Endothelial cell of umbilical vein (primary cell): ENCODE measurements around the gene AUTS2. TPM values are rescaled to one million over a fixed set of nuclear protein-coding genes. Genes with fewer than 3 reads are reported as not detected.

Source experiments
- BruUV-seq: library from RNA; stranded (reverse); fragments of 400-500 nt; replicated peaks from 2 replicates; lab custom pipeline; 2021; lab: Mats Ljungman, UMichigan
- CTCF ChIA-PET: fragments of 300-600, 350-600 bp; sonication (Branson Sonifier 250); formaldehyde crosslinking; loops from one replicate; lab custom pipeline; 2021; ENCODE audit warnings: antibody characterized with exemption, inconsistent platforms; lab: Charles Lee
- POLR2A ChIA-PET: fragments of 300-600, 350-600 bp; sonication (Branson Sonifier 250); formaldehyde crosslinking; loops from one replicate; lab custom pipeline; 2021; ENCODE audit warnings: antibody characterized with exemption, inconsistent platforms; lab: Charles Lee
- DNase-seq: peaks from one replicate; pipeline ENCODE4 v3.0.0-alpha.2; 2011; ENCODE audit warnings: low read depth, low spot score
- FAIRE-seq: peaks from 2 replicates; lab custom pipeline; 2011; peaks lifted over from hg19 to GRCh38; lab: Jason Lieb, UNC
- H2AFZ ChIP-seq: 2 replicates; pipeline ENCODE4 v1.6.0; 2012; ENCODE audit warnings: low read depth, low read length, control low read depth, inconsistent platforms
- H3K27ac ChIP-seq: 2 replicates; pipeline ENCODE4 v1.5.1; 2011; ENCODE audit warnings: low read depth, mild to moderate bottlenecking, control low read depth, low read length, moderate library complexity; ENCODE audit not compliant: insufficient read depth
- H3K27me3 ChIP-seq, 2 experiments: 2 replicates each; pipeline versions ENCODE4 v1.6.0 to v1.6.1; 2011; ENCODE audit warnings: low read length in 2 of 2, mixed read lengths in 1 of 2; ENCODE audit not compliant: control insufficient read depth in 2 of 2, insufficient read depth in 2 of 2
- H3K36me3 ChIP-seq, 2 experiments: 2 replicates in 1 of 2; 3 replicates in 1 of 2; pipeline ENCODE4 v1.5.1; 2011; ENCODE audit warnings: low read length in 2 of 2, mild to moderate bottlenecking in 1 of 2, moderate library complexity in 1 of 2; ENCODE audit not compliant: control insufficient read depth in 2 of 2, insufficient read depth in 2 of 2; ENCODE audit errors: extremely low read depth in 1 of 2
- H3K4me1 ChIP-seq: 3 replicates; pipeline ENCODE4 v1.5.1; 2011; ENCODE audit warnings: mild to moderate bottlenecking, low read length; ENCODE audit not compliant: control insufficient read depth, insufficient read depth; ENCODE audit errors: extremely low read depth
- H3K4me2 ChIP-seq: 2 replicates; pipeline ENCODE4 v1.6.1; 2011; ENCODE audit warnings: low read length, control low read depth, mixed read lengths; ENCODE audit not compliant: insufficient read depth
- H3K4me3 ChIP-seq, 3 experiments: fragments of 200-600 bp in 1 of 3; sonication (generic), shearing (Covaris generic) in 1 of 3; replicated peaks in 1 of 3; 2 replicates each; pipeline ENCODE4 v1.5.1; 2011 to 2016; ENCODE audit warnings: control low read depth in 3 of 3, low read length in 3 of 3, mild to moderate bottlenecking in 2 of 3, inconsistent platforms in 1 of 3, low read depth in 1 of 3, moderate library complexity in 1 of 3; ENCODE audit not compliant: insufficient read depth in 1 of 3
- H3K79me2 ChIP-seq: 2 replicates; pipeline ENCODE4 v1.6.0; 2012; ENCODE audit warnings: low read length, inconsistent platforms; ENCODE audit not compliant: control insufficient read depth, insufficient read depth
- H3K9ac ChIP-seq: replicated peaks from 2 replicates; pipeline ENCODE3; 2011; ENCODE audit warnings: low read length, control low read depth; ENCODE audit not compliant: insufficient read depth; ENCODE audit errors: extremely low read depth
- H3K9me1 ChIP-seq: replicated peaks from 3 replicates; pipeline ENCODE4 v1.6.0; 2011; ENCODE audit warnings: mild to moderate bottlenecking, low read length; ENCODE audit not compliant: control insufficient read depth, insufficient read depth; ENCODE audit errors: extremely low read depth
- H3K9me3 ChIP-seq: replicated peaks from 2 replicates; pipeline ENCODE4 v1.5.1; 2012; ENCODE audit warnings: low read length, inconsistent platforms; ENCODE audit not compliant: control insufficient read depth, insufficient read depth
- H4K20me1 ChIP-seq: replicated peaks from 2 replicates; pipeline ENCODE3; 2011; ENCODE audit warnings: mild to moderate bottlenecking, low read length; ENCODE audit not compliant: control insufficient read depth, insufficient read depth; ENCODE audit errors: extremely low read depth
- EZH2 ChIP-seq: IDR thresholded peaks from 2 replicates; pipeline ENCODE4 v1.6.1; 2012; ENCODE audit warnings: borderline replicate concordance, low read depth, mild to moderate bottlenecking, moderate library complexity, low read length, inconsistent platforms; ENCODE audit not compliant: severe bottlenecking
- FOS ChIP-seq: IDR thresholded peaks from 2 replicates; pipeline ENCODE4 v1.6.1; 2011; ENCODE audit warnings: mild to moderate bottlenecking, low read length, moderate library complexity, borderline replicate concordance; ENCODE audit not compliant: insufficient read depth
- GATA2 ChIP-seq: IDR thresholded peaks from 2 replicates; pipeline ENCODE4 v1.7.0; 2011; ENCODE audit warnings: low read depth, mild to moderate bottlenecking, moderate library complexity, mixed read lengths, low read length; ENCODE audit not compliant: insufficient read length, insufficient read depth
- JUN ChIP-seq: IDR thresholded peaks from 2 replicates; pipeline ENCODE4 v1.6.1; 2011; ENCODE audit warnings: borderline replicate concordance, low read depth; ENCODE audit not compliant: insufficient read length, insufficient read depth
- MYC ChIP-seq: IDR thresholded peaks from one replicate; pipeline ENCODE4 v1.6.1; 2011; ENCODE audit warnings: mild to moderate bottlenecking, low read depth, low read length
- POLR2A ChIP-seq: IDR thresholded peaks from 2 replicates; pipeline ENCODE4 v1.6.1; 2012; ENCODE audit warnings: low read depth, mild to moderate bottlenecking, control low read depth, low read length
- POLR2AphosphoS5 ChIP-seq: IDR thresholded peaks from 2 replicates; pipeline ENCODE4 v1.6.1; 2012; ENCODE audit warnings: low read depth, mild to moderate bottlenecking, control low read depth, low read length, moderate library complexity; ENCODE audit not compliant: insufficient read depth
- dilution Hi-C: fragments of 300-500 bp; cut with MboI; formaldehyde crosslinking; loops from one replicate; pipeline ENCODE4 v1.15.0; 2019; ENCODE audit warnings: low sequenced_read_pairs; ENCODE audit not compliant: extremely low pct_ligation_motif_present
- intact Hi-C: fragments of 100-400 bp; cut with micrococcal nuclease; formaldehyde crosslinking; loops from one replicate; pipeline ENCODE4 v1.10.0; 2022
- polyA plus RNA-seq, 4 experiments: library from polyadenylated mRNA; depleted of rRNA in 3 of 4; stranded (reverse) in 3 of 4; unstranded in 1 of 4; fragments of >200 nt; gene quantifications; 2 replicates each; pipeline versions ENCODE4 v1.2.1 to v1.2.3, GENCODE V29; 2011 to 2012; ENCODE audit warnings: missing spikeins in 1 of 4
- total RNA-seq: library from RNA; stranded (reverse); gene quantifications from 2 replicates; pipeline ENCODE4 v1.2.3, GENCODE V29; 2021
- TF ChIP-seq, protein P1 (sequence below), 2 donors: IDR thresholded peaks; 1 replicate in 1 of 2; 2 replicates in 1 of 2; pipeline ENCODE4 v1.5.1; 2011; ENCODE audit warnings: low read length in 2 of 2, mild to moderate bottlenecking in 2 of 2, moderate library complexity in 2 of 2, control low read depth in 1 of 2, inconsistent platforms in 1 of 2, low read depth in 1 of 2; ENCODE audit not compliant: insufficient read depth in 1 of 2; ENCODE audit errors: extremely low read depth in 1 of 2
- TF ChIP-seq, protein P2 (sequence below): IDR thresholded peaks from 2 replicates; pipeline ENCODE4 v1.6.1; 2011; ENCODE audit not compliant: insufficient read depth, insufficient read length

The AUTS2 gene
- total and polyA plus RNA-seq, 2 donors (not counting 3 experiments of a cell fraction or from before 2014, with no cell fraction given) = 0.59 to 8.0 TPM

DNA sequence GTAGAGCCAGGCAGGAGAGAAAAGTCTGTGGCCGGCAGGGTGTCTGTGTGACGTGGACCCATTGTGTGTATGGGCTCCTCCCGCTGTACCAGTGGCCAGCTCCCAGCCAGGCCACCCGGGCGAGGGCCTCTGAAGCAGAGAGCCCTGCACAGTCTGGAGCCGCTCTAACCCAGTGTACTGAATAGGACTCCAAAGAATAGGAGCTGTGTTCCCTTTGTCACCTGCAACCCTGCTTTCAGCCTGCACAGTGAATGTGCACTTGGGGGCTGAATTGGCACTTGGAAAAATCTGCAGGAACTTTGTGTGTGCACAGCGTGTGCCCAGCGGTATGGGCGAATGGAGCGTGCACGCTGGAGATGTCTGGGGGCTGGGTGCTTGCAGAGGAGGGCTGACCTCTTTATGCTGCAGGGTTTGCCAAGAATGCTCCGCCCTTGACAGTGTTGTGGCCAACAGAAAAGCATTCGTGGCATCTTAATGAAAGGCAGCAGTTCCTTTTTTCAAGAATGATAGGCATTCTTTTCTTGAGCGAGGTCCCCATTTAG lies 216.2 kb downstream of the AUTS2 start:
- Histone ChIP-seq H3K27ac (no peak overlapping the region), H3K4me2 (no peak overlapping the region), H3K79me2 (no peaks in the 10 kb centered on the region), H4K20me1 (no peaks in the 10 kb centered on the region), H2AFZ (no peak overlapping the region), H3K27me3 (no peaks in the 10 kb centered on the region), H3K4me1 (no peaks in the 10 kb centered on the region), H3K4me3 (no peak overlapping the region), H3K9me1 (no peaks in the 10 kb centered on the region), H3K36me3 (no peaks in the 10 kb centered on the region), H3K9ac (no peak overlapping the region), H3K9me3 (no peaks in the 10 kb centered on the region)
- BruUV-seq = no TSS peak
- dilution Hi-C loops = no loop called here
- ChIA-PET POLR2A (no interaction called here), CTCF (no interaction called here)
- DNase-seq = no peak
- FAIRE-seq = no peak
- TF ChIP-seq POLR2A (no peak), GATA2 (no peak), MYC (no peak), FOS (no peak), EZH2 (no peak), POLR2AphosphoS5 (no peak), JUN (no peak)
- TF ChIP-seq, protein P1, sequence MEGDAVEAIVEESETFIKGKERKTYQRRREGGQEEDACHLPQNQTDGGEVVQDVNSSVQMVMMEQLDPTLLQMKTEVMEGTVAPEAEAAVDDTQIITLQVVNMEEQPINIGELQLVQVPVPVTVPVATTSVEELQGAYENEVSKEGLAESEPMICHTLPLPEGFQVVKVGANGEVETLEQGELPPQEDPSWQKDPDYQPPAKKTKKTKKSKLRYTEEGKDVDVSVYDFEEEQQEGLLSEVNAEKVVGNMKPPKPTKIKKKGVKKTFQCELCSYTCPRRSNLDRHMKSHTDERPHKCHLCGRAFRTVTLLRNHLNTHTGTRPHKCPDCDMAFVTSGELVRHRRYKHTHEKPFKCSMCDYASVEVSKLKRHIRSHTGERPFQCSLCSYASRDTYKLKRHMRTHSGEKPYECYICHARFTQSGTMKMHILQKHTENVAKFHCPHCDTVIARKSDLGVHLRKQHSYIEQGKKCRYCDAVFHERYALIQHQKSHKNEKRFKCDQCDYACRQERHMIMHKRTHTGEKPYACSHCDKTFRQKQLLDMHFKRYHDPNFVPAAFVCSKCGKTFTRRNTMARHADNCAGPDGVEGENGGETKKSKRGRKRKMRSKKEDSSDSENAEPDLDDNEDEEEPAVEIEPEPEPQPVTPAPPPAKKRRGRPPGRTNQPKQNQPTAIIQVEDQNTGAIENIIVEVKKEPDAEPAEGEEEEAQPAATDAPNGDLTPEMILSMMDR (IDR thresholded peaks at IDR 0.05; ENCODE audit: extremely low read depth in 1 of 2, insufficient read depth in 1 of 2, low read depth in 1 of 2, low read length in 2 of 2) = no peak
- TF ChIP-seq, protein P2, sequence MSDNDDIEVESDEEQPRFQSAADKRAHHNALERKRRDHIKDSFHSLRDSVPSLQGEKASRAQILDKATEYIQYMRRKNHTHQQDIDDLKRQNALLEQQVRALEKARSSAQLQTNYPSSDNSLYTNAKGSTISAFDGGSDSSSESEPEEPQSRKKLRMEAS = no peak
- intact Hi-C loops = no loop called here
